Mononuclear cell (primary cell): ENCODE data around the gene HOXC11. TPM values are rescaled to one million over a fixed set of nuclear protein-coding genes. Genes with fewer than 3 reads are reported as not detected.

Experiments
- H3K27me3 ChIP-seq: 2 replicates; pipeline ENCODE4 v1.6.0; 2011; ENCODE audit warnings: low read length, control low read depth; ENCODE audit not compliant: insufficient read depth
- H3K4me1 ChIP-seq: 2 replicates; pipeline ENCODE4 v1.5.1; 2011; ENCODE audit warnings: mild to moderate bottlenecking, low read length, control low read depth; ENCODE audit not compliant: insufficient read depth
- H3K4me3 ChIP-seq: 2 replicates; pipeline ENCODE4 v1.5.1; 2011; ENCODE audit warnings: mild to moderate bottlenecking, low read length, moderate library complexity
- H3K9me3 ChIP-seq: 2 replicates; pipeline ENCODE4 v1.5.1; 2011; ENCODE audit warnings: low read depth, mild to moderate bottlenecking, control low read depth, low read length
- total RNA-seq: library from RNA; depleted of rRNA; stranded (reverse); fragments of >200 nt; gene quantifications from one replicate; pipeline ENCODE4 v1.2.3, GENCODE V29; 2012

The HOXC11 gene
- total RNA-seq, 1 donor: not detected

DNA sequence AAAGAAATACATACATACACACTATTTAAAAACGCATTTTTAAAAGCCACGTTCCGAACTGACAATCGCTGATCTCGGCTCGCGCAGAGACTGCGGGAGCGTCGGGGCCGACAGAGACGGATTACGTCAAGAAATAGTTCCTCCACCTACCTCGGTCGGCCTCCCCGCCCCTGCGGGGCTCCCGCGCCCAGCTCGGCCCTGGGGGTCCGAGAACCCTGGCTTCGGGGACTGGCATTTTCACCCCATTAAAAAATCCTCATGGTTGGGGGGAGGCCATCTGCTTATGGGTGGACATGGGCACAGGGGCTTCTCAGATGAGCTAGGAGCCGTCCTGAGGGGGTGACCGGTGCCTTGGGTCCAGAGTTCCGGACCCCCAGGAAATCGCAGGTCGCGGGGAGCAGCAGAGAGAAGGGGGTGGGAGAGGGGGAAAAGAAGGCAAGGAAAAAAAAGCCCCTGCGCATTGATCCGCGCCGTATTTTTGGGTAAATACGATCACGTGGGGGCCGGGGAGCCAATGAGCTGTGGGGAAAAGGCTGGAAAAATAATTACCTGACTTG is 26.7 kb downstream of the HOXC11 start:
- Histone ChIP-seq H3K9me3 (no peaks in the 10 kb centered on the region), H3K4me3 (no peak overlapping the region), H3K4me1 (peaks cover 21% of the 10 kb centered on the region), H3K27me3 (peaks cover 96% of the 10 kb centered on the region)

DNA sequence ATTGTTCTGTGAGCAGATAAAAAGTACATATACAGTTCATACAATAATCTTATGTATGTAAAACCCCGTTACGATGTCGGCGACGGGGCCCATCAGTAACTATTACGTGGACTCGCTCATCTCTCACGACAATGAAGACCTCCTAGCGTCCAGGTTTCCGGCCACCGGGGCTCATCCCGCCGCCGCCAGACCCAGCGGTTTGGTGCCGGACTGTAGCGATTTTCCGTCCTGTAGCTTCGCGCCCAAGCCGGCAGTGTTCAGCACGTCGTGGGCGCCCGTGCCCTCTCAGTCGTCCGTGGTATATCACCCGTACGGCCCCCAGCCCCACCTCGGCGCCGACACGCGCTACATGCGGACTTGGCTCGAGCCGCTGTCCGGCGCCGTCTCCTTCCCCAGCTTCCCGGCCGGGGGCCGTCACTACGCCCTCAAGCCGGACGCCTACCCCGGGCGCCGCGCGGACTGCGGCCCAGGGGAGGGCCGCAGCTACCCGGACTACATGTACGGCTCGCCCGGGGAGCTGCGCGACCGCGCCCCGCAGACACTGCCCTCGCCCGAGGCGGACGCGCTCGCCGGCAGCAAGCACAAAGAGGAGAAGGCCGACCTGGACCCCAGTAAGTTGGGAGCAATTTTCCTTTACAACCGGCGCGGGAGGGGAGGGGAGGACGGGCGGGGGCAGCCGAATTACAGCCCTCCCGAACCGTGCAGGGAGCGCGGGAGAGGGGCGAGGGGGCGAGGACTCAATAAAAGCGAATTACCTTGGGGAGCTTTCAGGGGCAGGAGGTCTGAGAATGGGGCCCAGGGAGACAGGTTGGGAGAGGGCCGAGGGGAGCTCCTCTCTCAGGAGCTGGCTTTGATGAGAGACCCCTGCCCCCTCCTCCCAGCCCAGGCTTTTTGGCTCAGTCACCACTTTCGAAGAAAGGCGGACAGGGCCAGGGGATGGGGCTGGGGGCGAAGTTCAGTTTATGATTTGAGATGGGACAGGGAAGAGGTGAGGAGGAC is 27.5 kb downstream of the HOXC11 start, which contains the start of gene HOXC9:
Gene HOXC9 (plus strand): TSS at position 46 of the 999 bp plus-strand sequence. CDS start 28 bp downstream, at position 74.
- Histone ChIP-seq H3K9me3 (no peaks in the 10 kb centered on the region), H3K27me3 (peaks cover 96% of the 10 kb centered on the region), H3K4me1 (peaks cover 13% of the 10 kb centered on the region), H3K4me3 (no peak within 1 kb of the TSS)

DNA sequence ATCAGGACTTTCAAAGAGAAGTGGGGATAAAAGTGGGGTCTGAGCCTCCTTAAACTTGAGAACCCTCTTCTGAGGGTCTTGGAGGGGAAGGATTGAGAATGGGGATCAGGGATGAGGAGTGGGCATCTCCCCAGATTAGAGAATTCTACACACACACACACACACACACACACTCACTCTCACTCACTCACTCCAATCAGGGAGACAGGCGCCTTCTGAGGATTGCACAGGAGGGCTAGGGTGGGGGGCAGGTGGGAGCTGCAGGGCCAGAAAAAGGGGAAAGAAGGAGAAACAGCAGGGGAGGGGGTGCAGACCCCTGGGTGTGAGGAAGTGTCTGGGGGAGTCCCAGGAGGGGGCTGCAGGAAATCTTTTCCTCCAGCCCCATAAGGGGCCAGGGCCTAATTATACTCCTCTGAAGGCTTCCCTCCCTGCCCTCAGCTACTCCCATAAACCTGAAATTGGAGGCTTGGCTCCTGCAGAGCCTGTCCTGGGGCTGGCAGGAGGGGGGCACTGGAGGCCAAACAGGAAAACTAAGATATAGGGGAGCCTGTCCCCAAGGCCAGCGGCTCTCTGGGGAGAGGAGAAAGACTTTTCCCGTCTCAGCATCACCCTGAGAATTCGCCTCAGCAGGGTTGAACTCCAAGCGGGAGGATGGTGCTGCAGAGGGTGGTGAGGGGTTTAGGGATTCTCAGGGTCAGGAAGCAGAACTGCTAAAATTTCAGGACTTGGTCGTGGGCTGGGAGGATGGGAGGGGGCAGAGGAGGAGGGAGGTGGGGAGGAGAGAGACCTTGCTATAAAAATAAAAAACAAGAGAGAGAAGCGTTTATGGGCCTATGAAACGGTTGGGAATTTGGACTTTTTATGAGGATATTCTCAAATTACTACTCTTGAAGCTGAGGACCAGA is 28.6 kb downstream of the HOXC11 start:
- no peaks in the 10 kb centered on the region for H3K9me3 ChIP-seq
- H3K4me3 ChIP-seq: no peak overlapping the region
- H3K27me3 ChIP-seq: peaks cover 96% of the 10 kb centered on the region
- H3K4me1 ChIP-seq: peaks cover 15% of the 10 kb centered on the region

GRCh38 chr12:54002278-54002914 is 29.5 kb downstream of the HOXC11 start:
- peaks cover 23% of the 10 kb centered on the region for H3K4me1 ChIP-seq
- H3K4me3 ChIP-seq: no peak overlapping the region
- peaks cover 96% of the 10 kb centered on the region for H3K27me3 ChIP-seq
- no peaks in the 10 kb centered on the region for H3K9me3 ChIP-seq

GRCh38 chr12:54002915-54003389 is 30.0 kb downstream of the HOXC11 start:
- H3K9me3 ChIP-seq: no peaks in the 10 kb centered on the region

DNA sequence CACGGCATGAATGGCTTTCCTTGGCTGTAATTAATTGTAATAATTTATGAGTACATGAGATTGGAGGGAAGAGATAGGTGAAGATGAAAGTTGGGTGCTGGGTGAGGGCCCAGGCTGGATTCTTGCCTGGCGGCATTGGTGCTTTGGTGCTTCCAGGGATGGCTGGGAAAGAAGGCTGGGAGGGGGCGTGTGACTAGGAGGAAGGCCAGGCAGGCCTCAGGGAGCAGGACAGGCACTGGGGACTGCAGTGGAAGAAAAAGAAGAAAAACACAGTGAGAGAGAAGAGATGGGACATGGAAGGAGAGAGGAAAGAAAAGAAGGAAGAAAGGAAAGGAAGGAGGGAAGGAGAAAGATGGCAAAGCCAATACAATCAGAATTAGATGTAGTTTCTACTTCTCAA is 30.7 kb downstream of the HOXC11 start:
- Histone ChIP-seq H3K9me3 (no peaks in the 10 kb centered on the region), H3K4me1 (peaks cover 24% of the 10 kb centered on the region), H3K27me3 (peaks cover 95% of the 10 kb centered on the region), H3K4me3 (no peak overlapping the region)

More at GRCh38 chr12:54002915-54003389, 30.0 kb downstream of the HOXC11 start:
- Histone ChIP-seq H3K27me3 (peaks cover 96% of the 10 kb centered on the region), H3K4me1 (peaks cover 24% of the 10 kb centered on the region), H3K4me3 (no peak overlapping the region)

DNA sequence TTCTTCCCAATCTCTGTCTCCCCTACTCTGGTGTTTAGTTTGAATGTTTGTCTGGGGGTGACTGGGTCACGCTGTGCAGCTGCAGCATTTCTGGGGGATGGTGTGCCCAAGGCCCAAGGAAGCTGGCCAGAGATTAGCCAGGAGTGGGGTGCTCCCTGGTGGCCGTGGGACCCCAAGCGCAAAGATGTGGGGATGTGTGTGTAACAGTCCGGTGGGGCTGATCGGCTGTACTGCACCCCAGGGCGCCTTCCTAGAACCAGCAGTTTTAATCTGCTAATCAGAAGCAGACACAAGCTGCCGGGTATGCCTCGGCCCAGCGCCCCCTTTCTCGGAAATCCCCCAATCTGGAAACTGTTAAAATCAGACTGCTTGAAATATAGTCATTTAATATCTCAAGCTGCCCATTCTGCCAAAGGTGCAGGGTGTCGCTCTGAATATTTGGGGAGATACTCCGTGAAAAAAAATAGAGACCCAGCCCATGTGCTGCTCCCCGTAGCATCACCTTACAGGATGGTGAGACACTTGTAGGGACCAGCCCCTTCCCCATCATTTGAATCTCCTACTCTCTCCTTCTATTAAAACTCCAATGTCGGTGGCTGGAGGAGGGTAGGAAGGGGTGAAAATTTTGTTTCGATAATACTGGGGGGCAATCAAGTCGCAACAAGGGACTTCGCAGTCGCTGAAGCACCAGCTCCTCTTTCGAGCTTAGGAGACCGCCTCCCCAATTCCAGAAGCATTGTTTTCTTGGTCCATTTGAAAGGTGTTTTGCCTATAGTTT is 31.3 kb downstream of the HOXC11 start:
- H3K4me3 ChIP-seq: no peak overlapping the region
- H3K4me1 ChIP-seq: peaks cover 24% of the 10 kb centered on the region
- no peaks in the 10 kb centered on the region for H3K9me3 ChIP-seq
- peaks cover 90% of the 10 kb centered on the region for H3K27me3 ChIP-seq

DNA sequence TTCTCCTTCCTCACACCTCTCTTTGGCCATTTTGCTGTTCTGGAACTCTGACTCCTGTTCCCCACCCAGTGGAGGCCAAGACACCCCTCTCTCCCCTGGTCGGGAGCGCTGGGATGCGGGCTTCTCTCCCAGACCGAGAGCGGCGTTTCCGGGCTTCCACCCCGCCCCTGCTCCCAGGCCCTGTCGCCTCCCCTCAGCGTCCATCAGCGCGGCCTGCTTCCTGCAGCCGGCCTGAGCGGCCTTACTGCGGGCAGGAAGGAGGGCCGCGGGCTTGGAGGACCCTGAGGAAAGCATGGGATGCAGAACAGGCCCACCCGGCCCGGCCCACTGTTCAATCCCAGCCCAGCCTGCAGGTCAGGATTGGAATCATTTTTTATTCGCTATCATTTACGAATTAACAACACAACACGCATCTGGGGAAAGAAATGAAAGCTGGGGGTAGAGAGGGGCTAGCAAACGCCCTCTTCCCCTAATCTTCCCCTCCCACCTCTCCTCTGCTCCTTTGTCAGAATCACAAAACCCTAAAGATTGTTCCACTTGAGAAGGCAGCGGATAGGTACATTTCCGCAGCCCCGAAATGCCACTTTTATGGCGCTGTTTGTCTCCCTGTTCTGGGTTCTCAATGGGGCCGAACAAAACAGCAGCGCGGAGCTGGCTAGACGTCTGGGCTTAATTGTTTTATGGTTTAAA is 32.1 kb downstream of the HOXC11 start:
- H3K9me3 ChIP-seq: no peaks in the 10 kb centered on the region
- H3K4me1 ChIP-seq: peaks cover 23% of the 10 kb centered on the region
- peaks cover 91% of the 10 kb centered on the region for H3K27me3 ChIP-seq
- no peak overlapping the region for H3K4me3 ChIP-seq

GRCh38 chr12:54005531-54005852 is 32.6 kb downstream of the HOXC11 start:
- H3K27me3 ChIP-seq: peaks cover 91% of the 10 kb centered on the region
- no peak overlapping the region for H3K4me3 ChIP-seq
- H3K4me1 ChIP-seq: peaks cover 18% of the 10 kb centered on the region
- H3K9me3 ChIP-seq: no peaks in the 10 kb centered on the region

DNA sequence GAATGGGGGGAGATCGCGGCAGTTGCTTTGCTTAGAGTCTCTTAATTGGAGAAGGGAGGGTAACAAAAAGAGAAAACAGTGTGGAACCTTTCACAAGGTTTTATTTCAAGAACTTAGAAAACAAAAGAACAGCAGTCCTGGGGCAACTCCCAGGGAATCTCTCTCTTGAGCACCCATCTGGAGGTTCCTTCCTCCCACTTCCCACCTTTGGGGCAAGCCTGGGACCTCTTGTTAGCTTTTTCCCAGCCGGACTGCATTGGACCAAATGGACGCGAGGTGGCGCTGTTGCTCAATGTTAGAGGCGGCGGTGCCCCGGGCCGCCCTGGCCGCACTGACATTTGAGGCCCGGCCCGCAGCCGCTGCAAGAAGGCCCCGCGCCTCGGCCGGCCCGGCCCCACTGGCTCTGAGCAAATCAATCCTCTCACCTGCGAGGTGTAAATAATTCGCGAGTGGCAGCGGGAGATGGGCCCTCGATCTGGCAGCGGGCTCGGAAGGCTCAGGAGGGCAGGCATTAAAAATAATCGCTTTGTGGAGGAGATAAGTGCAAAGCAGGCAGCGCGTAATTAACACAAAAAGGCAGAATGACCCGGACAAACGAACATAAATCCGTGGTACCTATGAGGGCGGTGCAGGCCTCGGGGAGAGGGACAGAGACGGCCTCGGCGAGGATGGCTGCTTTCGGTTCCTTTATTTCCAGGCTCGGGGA is 33.1 kb downstream of the HOXC11 start:
- H3K9me3 ChIP-seq: no peaks in the 10 kb centered on the region
- peaks cover 19% of the 10 kb centered on the region for H3K4me1 ChIP-seq
- H3K27me3 ChIP-seq: peaks cover 91% of the 10 kb centered on the region
- peak overlapping the region; percentile 18 for H3K4me3 ChIP-seq

DNA sequence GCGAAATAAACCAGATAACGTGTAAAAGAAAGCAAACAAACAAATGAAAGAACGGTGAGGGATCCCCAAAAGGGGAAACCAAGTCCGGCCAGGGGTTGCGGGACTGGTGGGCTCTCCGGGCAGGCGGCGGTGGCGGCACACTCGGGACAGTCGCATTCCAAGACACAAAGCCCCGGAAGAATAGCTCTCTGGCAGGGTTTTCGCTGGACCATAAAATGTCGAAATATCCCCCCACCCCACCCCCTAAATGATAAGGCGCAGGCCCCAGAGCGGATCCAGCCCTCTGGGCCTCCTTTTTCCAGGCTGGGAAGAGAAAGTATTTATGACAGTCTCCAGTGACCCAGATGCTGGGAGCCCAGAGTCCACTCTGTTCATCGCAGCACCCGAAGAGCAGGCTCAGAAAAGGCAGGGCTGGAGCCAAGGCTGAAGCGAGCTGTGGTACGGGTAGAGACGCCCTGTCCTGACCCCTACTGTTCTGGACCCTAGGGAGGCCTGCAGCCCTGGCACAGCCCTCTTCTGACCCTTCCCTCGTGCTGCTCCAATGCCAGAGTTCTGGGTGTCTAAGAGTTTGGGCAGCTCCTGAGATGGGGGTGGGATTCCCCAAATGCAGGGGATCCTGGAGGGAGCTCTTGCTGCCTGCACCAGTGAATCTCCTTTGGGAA is 33.8 kb downstream of the HOXC11 start:
- Histone ChIP-seq H3K27me3 (peaks cover 91% of the 10 kb centered on the region), H3K9me3 (no peaks in the 10 kb centered on the region), H3K4me1 (peaks cover 23% of the 10 kb centered on the region), H3K4me3 (no peak overlapping the region)

DNA sequence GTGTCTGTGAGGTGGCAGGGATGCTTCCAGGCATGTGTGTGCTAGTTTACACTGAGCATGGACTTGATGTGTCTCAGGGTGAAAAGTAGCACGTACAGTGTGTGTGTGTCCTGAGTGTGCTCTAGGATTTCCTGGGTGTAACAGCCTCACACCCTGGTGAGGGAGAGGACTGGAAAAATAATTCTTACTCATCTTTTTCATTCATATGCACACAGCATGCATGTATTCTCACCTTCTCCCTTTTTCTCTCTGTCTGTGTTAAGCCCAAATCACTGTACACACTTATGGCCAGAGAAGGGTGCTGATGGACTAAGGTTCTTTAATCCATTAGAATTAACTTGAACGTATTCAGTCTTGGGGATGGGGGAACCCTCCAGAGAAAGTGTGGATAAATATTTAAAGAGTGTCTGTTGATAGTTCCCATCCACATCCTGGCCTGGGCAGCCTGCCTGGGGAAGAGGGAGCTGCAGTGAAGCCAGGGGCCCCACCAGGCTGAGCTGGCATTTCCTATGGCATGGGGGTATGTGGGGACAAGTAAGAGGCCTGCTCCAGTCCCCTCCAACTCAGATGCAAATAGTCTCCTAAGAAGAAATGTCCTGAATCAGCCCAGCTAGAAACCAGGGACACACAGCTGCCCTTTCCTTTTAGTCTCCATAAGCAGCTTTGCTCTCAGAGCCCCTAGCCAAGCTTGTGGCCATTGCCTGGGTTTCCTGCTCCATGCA is 34.8 kb downstream of the HOXC11 start:
- peaks cover 23% of the 10 kb centered on the region for H3K4me1 ChIP-seq
- H3K27me3 ChIP-seq: peaks cover 90% of the 10 kb centered on the region
- H3K4me3 ChIP-seq: no peak overlapping the region
- no peaks in the 10 kb centered on the region for H3K9me3 ChIP-seq
